Activated T-cell treated with anti-CD3 and anti-CD28 coated beads, Interleukin-2, amount 50 U/mL, for 48 hours (primary cell): ENCODE measurements around the gene DTX4.
"Not testable (repeated sequence)": the region's sequence is repeated elsewhere in the genome, so short reads cannot be mapped to it uniquely, and the experiment has no call there.

Experiments
- DNase-seq, 2 experiments: peaks; one replicate each; pipeline ENCODE4 v3.0.0-alpha.2; 2020

Gene DTX4

DNA sequence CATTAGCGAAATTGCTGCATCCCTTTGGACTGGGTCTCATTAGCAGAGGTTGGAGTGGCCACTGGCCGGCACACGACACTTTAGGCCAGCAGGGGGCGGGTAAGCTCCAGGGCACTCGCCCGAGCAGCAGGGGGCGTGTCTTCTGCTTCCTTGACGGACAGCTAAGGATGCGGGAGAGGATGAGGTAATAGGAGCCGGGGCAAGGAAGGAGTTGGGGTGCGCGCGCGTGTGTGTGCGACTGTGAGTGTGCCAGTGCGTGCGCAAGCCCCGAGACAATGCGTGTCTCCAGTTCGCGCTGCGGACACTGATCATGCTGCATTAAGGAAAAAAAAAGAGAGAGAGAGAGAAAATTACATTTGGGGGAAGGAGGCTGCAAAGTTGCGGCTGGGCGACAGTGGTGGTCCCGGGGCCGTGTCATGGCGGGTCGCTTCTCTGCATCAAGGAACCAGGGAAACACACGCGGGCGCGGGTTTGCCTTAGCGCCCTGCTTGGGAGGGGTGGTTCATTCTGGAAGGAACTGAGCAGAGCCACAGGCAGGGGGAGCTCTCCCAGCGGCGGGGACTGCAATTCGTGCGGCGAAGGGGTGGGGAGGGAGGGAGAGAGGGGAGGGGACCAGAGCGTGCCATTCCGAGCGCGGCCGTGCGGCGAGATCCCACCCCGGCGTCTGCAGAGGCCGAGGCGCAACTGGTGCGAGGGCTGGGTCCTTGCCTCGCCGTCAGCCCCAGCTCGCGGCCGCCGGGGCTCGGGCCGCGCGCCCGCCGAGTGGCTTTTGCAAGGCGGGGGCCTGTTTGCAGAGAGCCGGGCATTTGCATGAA, at the start of gene DTX4:
Gene DTX4, plus strand, starts transcription at position 625 of the 815 bp plus-strand sequence. CDS start 464 bp downstream, outside the sequence.
- DNase-seq: peak; percentile 93 to 94

DNA sequence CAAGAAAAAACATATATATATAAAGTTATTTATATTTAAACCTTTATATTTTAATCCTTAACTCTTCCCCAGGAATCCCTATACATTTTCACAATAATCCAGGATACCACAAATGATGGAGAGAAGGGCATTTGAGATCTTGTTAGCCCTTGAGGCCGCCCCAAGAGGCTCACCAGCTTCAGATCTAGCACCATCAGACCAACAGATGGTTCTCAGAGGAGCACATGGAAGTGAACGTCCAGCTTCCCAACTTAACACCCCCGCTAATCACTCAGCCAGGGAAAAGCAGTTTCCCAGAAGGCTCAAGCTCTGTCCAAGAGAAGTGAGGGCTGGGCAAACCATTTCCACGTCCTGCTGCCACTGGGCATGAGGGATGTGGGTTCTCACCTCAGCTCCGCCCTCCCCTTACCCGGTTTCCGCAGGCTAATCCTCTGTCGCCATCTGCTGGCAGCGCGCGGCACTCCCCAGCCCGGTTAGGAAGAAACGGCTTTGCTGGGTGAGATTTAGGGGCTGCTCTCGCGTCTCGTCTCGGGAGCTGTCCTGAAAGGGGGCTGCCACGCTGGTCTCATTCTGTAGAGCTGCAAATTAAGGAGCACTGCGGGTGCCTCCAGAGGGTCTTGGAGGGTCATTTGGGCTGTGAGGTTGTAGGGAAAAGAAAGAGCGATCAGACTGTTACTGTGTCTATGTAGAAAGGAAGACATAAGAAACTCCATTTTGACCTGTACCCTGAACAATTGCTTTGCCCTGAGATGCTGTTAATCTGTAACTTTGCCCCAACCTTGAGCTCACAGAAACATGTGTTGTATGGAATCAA, 36.1 kb upstream of the DTX4 start:
- DNase-seq: peak; percentile 94 to 95

DNA sequence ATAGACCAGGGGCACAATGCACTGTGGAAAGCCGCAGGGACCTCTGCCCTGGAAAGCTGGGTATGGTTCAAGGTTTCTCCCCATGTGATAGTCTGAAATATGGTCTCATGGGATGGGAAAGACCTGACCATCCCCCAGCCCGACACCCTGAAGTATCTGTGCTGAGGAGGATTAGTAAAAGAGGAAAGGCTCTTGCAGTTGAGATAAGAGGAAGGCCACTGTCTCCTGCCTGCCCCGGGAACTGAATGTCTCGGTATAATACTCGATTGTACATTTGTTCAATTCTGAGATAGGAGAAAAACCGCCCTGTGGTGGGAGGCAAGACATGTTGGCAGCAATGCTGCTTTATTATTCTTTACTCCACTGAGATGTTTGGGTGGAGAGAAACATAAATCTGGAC, 35.4 kb upstream of the DTX4 start:
- DNase-seq: not testable (repeated sequence)

DNA sequence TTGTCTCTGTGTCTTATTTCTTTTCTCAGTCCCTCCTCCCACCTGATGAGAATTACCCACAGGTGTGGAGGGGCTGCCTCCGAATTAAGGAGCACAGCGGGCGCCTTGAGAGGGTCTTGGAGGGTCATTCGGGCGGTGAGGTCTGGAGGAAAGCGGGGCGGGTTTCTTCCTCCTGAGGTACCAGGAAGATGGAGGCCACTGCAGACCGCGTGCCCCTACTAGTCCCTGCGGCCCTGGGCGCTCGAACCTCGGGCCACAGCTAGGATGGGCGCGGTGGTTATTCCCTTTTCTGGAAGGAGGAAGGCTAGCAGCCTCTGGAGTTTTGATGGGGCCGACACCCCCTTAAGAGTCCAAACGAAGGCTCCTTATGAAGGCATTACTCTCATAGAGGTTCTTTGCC, 34.7 kb upstream of the DTX4 start:
- DNase-seq: no peak

DNA sequence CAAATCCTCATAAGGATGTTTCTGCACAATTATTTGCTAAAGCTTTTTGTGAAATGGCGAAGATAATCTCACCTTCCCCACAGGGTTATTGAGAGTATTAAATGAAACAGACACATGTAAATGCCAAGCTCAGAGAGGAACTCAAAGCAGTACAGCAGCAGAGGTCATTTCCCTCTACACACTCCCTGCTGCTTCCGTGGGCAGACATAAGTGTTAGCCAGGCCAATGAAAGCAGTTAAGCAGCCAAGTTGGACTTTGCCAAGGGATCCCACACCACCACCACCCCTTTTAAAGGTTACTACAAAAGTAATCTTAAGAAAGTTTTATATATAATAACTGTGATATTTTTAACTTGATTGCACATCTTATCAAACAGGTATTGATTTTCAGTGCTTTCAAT, 33.3 kb upstream of the DTX4 start:
- no peak for DNase-seq

DNA sequence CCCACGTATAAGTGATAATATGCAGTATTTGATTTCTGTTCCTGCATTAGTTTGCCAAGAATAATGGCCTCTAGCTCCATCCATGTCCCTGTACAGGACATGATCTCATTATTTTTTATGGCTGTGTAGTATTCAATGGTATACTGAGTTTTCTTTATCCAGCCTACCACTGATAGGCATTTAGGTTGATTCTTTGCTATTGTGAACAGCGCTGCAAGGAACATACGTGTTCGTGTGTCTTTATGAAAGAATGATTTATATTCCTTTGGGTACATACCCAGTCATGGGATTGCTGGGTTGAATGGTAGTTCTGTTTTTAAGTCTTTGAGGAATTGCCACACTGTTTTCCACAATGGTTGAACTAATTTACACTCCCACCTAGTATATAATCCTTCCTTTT, 30.7 kb upstream of the DTX4 start:
- DNase-seq: no peak

DNA sequence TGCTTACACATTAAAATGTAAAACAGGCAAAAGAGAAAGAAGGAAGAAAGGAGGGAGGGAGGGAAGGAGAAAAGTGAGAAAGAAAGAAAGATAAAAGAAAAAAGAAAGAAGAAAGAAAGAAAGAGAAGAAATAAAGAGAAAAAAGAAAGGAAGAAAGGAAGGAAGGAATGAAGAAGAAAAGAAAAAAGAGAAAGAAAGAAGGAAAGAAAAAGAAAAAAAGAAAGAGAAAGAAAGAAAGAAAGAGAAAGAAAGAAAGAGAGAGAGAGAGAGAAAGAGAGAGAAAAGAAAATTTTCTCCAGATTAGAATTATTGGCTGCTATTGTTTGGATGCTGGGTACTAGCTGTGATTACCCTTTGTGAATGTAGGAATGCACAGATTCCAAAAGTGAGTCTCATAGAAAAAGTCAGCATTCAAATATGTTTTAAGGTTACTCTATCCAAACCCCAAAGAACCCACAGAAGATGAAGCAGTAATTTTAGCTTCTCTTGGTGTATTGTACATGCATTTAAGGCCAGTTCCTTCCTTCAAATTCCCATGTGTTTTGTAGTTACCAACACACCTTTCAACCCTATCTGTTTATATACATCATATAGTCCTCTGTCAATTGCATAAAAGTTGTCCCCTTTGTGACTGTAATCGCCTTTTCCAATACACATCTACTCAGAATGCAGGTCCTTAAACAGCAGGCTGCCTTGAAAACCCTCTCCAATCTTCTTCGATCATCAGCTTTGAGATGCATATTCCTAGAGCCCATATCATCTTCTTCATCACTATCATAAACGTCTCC, 30.1 kb upstream of the DTX4 start:
- no peak for DNase-seq

DNA sequence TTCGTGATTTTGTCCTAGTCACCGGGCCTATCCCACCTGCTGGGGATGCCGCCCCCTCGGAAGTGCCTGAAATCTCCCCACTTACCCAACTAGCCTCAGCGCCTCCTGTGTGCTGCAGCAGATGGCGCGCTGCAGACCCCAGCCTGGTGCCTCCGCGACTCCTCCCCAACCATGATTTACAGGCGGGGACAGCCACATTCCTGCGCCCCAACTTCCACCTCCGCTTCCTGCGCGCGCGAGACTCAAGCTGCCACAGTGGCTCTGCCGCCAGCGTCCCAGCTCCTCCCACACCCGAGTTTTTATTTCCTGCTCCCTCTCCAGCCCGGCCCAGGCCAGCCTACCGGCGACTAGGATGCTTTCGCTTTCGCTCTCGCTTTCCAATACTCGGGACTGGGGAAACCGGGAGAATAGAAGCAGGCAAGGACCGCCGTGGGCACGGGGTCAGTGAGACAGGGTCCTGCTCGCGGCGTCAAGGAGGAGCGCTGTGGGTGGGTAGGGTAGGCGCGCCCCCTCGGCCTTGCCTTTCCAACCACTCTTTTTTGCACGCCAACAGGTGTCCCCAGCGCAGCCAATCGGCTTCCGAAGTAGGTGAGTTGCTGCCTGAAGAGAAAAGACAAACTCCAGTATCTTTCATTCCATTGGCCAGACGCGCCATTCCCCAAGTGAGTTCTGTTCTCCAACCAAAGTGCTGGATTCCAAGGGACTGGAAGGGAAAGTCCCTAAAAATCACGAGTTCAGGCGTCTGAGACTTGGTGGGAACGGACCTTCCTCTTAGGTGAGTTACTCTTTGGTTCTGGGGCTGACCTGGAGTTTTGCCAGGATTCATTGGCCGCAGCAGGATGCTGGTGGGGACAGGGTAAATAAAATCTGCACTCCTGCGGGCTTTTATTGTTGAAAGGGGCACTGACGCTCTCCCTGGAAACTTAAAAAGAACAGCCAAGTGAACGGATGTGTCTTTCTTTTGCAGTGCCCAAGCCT, 29.1 kb upstream of the DTX4 start, which contains the start of gene FAM111A:
Gene FAM111A, plus strand, starts transcription at position 327 of the 978 bp plus-strand sequence. CDS start 6,017 bp downstream, outside the sequence.
- peak; percentile 86 to 88 for DNase-seq

DNA sequence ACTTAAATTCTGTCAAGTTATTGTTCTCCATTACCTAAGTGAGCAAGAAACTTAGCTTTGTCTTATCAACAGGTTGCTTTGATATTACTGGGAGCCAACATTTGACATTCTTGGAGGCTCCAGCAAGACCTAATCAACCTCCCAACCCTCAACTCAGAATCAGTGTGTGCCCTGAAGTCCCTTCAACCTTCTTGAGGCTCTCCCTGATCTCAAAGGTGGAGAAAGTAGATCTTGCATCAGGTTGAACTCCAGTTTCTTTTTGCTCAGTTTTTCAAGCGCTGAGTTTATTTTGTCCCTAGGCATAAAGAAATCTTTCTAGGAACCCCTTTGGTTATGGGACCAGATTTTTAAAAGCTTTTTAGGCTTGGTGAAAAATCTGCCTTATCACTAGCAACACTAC, 27.8 kb upstream of the DTX4 start:
- no peak for DNase-seq

DNA sequence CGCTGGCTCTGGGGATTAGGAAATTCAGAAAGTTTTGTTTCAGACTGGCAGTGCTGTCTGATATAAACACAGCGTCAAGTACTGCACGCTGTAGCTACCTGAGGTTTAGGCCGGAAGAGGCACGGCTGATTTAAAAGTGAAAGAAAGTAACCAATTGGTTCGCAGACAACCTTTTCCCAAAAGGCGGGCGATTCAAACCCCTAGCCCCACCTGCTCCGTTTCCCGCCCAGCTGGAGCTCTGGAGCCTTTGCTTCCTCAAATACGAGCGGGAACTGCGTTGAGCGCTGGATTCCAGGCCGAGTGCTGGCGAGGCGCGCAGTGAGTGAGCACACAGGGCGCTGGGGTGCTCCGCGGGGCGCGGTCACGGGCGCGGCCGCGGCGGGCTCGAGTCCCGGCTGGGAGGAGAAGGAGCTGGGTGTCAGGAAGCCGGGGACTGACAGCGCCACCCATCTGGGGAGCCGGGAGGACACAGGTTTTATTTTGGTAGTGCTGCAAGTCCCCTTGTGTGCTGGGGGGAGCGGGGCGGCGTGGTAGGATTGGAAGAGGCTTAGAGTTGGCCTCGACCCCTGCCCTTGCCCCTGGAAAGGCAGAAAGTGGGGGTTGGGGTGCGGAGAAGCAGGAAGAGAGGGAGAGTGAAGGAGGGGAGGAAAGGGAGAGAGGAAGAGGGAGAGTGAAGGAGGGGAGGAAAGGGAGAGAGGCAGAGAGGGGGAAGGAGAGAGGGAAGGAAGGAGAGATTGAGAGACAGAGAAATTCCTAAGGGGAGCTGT, 27.2 kb upstream of the DTX4 start:
- DNase-seq: peak; percentile 86 to 87

DNA sequence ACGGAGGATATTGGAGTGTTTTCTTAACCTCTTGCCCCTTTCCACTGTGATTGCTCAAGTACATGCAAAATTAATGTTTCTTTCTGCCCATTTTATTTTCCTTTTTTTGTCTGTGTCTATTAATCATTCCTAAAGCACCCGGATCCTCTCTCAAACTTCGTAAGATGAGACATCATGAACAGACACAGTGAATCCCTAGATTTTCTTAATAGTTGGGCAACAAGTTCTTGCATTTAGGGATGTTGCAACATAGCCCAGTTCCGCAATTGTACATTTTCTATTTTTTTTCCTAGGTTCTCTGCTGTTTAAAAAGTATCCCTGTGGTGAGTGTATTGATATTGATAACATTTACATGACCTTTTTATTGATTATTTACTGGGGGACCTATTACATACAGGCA, 26.4 kb upstream of the DTX4 start:
- no peak for DNase-seq

DNA sequence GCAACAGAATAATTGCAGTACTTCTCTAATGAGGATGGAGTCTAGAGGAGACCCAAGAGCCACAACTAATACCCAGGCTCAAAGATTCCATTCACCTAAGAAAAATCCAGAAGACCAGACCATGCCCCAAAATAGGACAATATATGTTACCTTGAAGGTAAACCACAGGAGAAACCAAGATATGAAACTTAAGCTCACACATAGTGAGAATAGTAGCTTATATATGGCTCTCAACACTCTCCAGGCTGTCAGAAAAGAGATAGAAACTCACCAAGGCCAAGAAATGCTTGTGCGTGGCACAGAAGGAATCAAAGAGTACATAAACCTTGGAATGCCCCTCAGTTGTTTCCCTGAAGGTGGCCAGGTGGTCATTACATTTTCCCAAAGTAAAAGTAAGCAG, 20.2 kb upstream of the DTX4 start:
- DNase-seq: no peak

DNA sequence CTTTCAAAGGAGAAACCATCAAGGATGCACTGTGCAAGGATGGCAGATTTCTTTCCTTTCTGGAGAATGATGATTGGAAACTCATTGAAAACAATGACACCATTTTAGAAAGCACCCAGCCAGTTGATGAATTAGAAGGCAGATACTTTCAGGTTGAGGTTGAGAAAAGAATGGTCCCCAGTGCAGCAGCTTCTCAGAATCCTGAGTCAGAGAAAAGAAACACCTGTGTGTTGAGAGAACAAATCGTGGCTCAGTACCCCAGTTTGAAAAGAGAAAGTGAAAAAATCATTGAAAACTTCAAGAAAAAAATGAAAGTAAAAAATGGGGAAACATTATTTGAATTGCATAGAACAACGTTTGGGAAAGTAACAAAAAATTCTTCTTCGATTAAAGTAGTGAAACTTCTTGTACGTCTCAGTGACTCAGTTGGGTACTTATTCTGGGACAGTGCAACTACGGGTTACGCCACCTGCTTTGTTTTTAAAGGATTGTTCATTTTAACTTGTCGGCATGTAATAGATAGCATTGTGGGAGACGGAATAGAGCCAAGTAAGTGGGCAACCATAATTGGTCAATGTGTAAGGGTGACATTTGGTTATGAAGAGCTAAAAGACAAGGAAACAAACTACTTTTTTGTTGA, 19.5 kb upstream of the DTX4 start:
- DNase-seq: no peak

DNA sequence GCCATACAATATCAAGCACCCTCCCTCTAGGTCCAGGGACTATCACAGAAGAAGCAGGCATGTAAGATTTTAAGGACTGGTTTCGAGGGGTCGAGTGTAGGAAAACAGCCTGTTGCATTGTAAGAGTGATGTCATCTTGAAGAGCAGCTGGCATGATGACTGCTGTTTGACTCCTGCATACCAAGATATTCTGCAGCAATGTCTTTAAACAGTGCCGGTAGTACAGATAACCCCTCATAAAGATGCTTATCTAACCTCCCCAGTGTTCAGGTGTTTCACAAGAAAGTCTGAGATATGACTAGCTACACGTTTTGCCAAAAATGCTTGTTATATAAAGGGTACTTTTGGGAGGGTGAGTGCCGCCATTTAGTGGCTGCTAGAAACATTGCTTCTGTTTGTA, 17.3 kb upstream of the DTX4 start:
- no peak for DNase-seq

DNA sequence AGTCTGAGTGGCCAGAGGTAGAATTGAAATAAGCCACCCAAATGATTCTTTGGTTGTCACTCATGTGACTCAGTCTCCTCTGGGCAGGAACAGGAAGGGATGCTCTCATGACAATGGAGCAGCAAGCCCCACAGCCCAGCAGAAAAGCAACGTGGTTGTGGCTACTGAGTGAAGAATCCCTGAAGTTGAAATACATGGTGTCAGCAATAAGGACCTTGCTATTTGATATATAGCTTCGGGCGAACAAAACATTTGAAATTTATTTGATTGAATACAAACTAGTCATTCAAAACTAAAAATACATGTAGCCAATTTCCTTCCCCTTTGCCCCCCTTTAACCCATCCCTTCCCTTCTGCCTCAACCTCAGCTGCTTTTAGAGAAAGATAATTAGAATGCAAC, 14.5 kb upstream of the DTX4 start:
- no peak for DNase-seq

DNA sequence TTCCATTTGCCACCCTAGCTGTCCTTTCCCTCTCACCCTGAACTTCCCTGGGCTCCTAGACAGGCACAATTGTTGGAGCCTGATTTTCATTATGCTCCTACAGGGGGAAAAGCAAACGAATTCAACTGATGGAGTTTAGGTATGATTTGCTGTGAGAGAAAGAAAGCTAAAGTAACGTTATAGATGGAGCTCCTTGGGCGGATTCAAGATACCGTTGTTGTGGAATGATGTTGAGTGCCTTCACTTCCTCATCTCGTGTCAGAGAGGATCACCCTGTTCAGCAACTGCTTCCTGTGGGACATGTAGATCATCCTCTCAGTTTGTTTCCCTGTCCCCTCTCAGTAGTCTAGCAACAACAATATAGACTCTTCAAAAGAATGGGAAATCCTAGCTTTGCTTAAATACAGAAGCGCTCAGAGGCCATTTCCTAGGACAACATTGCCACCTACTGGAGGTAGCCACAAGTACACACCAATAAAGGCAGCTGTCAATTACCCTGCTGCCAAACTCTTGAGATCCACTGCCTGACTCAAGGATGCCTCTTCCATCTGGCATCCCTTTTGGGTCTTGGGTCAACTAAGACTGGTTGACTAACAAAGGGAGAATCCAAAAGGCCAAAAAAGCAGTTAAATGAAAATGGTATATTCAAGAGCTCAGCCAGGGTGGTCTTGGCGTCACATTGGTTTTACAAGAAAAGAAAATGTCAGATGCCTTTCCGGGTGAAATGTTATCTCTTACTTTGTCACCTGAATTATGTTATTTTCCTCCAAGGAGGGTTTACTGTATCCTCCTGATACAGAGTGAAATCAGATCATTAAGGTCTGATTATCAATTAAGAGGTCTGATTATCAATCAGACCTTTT, 13.5 kb upstream of the DTX4 start:
- peak; percentile 63 to 65 for DNase-seq

DNA sequence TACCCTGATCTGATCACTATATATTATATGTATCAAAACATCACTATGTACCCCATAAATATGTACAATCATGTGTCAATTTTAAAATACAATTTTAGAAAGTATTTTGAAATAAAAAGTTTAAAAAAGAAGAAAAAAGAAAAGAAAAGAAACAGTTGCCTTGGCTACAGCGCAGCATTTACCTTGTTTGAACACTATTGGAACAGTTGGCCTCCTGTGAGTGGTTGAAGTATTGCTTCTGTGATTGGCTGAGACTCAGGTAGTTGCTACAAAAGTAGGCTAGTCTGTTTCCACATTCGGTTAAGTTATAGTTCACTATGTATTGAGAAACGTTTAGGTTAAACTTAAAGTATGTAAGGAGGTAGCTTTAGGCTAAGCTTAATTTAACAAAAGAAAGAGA, 7.9 kb upstream of the DTX4 start:
- no peak for DNase-seq

DNA sequence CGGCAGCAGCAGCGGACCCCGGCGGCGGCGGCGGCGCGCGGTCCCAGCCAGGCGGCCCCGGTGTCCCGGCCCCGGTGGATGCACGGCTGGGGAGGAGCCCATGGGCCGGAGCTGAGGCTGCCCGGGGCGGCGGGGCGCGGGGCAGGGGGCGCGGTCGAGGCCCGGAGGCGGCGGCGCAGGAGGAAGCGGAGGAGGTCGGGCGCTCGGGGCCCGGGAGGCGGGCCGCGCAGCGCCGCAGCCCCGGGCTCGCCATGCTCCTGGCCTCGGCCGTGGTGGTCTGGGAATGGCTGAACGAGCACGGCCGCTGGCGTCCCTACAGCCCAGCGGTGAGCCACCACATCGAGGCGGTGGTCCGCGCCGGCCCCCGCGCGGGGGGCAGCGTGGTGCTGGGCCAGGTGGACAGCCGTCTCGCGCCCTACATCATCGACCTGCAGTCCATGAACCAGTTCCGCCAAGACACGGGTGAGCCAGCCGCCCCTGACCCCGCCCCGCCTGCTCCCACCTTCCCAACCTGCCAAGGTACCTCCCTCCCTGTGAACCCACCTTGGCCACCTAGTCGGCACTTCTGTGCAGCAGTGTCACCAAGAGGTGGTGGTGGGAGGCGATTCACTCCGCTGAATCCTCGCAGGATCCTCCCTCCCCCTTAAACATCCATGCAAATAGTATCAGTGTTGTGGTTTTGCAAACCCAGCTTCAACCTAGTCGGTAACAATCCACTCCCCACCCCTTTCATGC, 580 bp downstream of the DTX4 start:
- DNase-seq: peak in 1 of 2 experiments; percentile 32
